HEK293 (cell line): ENCODE measurements around the gene HS3ST4.
"Not testable (repeated sequence)": the region's sequence is repeated elsewhere in the genome, so short reads cannot be mapped to it uniquely, and the experiment has no call there.

Source experiments
- CTCF ChIA-PET: fragments of 350-600 bp; formaldehyde crosslinking; extraction: SDS; loops from one replicate; lab custom pipeline; 2021; ENCODE audit warnings: antibody characterized with exemption; lab: Yijun Ruan, JAX
- POLR2A ChIA-PET: fragments of 300-600 bp; formaldehyde crosslinking; extraction: SDS; loops from one replicate; lab custom pipeline; 2020; ENCODE audit warnings: antibody characterized with exemption, inconsistent platforms; lab: Yijun Ruan, JAX
- H3K27ac ChIP-seq: fragments of 200-500 bp; sonication (Bioruptor generic); 2 replicates; pipeline ENCODE4 v1.5.1; 2014; ENCODE audit warnings: low read depth, low read length, control low read depth, inconsistent platforms; ENCODE audit errors: extremely low read depth
- H3K36me3 ChIP-seq, 2 experiments: fragments of 200-500 bp in 1 of 2; sonication (Bioruptor generic) in 1 of 2; 1 replicate in 1 of 2; 2 replicates in 1 of 2; pipeline ENCODE4 v1.5.1; 2014 to 2017; ENCODE audit warnings: inconsistent platforms in 2 of 2, low read length in 2 of 2; ENCODE audit not compliant: control insufficient read depth in 2 of 2, insufficient read depth in 1 of 2
- H3K4me1 ChIP-seq: fragments of 200-500 bp; sonication (Bioruptor generic); 2 replicates; pipeline ENCODE4 v1.5.1; 2014; ENCODE audit warnings: mild to moderate bottlenecking, low read length, inconsistent platforms; ENCODE audit not compliant: control insufficient read depth, insufficient read depth
- H3K4me3 ChIP-seq: 2 replicates; pipeline ENCODE4 v1.5.1; 2011; ENCODE audit warnings: low read depth, mild to moderate bottlenecking, control low read depth, low read length, moderate library complexity
- H3K9me3 ChIP-seq: fragments of 200-500 bp; sonication (Bioruptor generic); 2 replicates; pipeline ENCODE4 v1.5.1; 2014; ENCODE audit warnings: low read depth, low read length, inconsistent platforms; ENCODE audit not compliant: control insufficient read depth, insufficient read depth
- KLF8 ChIP-seq: fragments of 450-650 bp; formaldehyde crosslinking; IDR thresholded peaks from 2 replicates; pipeline ENCODE4 v1.5.1; 2016; ENCODE audit warnings: missing biosample characterization, missing genetic modification characterization
- YY1 ChIP-seq: fragments of 450-650 bp; formaldehyde crosslinking; IDR thresholded peaks from 2 replicates; pipeline ENCODE4 v1.5.1; 2018; ENCODE audit warnings: missing biosample characterization, missing genetic modification characterization
- ZNF585B ChIP-seq: fragments of 450-650 bp; formaldehyde crosslinking; IDR thresholded peaks from 2 replicates; pipeline ENCODE4 v1.5.1; 2016; ENCODE audit warnings: missing biosample characterization, missing genetic modification characterization
- ZNF837 ChIP-seq: fragments of 450-650 bp; formaldehyde crosslinking; IDR thresholded peaks from 2 replicates; pipeline ENCODE4 v1.5.1; 2016; ENCODE audit warnings: missing biosample characterization, missing genetic modification characterization
- TF ChIP-seq, protein P1 (sequence below): fragments of 450-650 bp; formaldehyde crosslinking; IDR thresholded peaks from 2 replicates; pipeline ENCODE4 v1.5.1; 2016; ENCODE audit warnings: missing biosample characterization, missing genetic modification characterization
- TF ChIP-seq, protein P2 (sequence below): fragments of 450-650 bp; formaldehyde crosslinking; IDR thresholded peaks from 2 replicates; pipeline ENCODE4 v1.5.1; 2016; ENCODE audit warnings: missing biosample characterization, missing genetic modification characterization
- TF ChIP-seq, protein P3 (sequence below): fragments of 450-650 bp; formaldehyde crosslinking; IDR thresholded peaks from 2 replicates; pipeline ENCODE4 v1.5.1; 2016; ENCODE audit warnings: missing biosample characterization, missing genetic modification characterization
- TF ChIP-seq, protein P4 (sequence below): fragments of 450-650 bp; formaldehyde crosslinking; IDR thresholded peaks from 2 replicates; pipeline ENCODE4 v1.5.1; 2017; ENCODE audit warnings: missing biosample characterization, missing genetic modification characterization
- TF ChIP-seq, protein P5 (sequence below): fragments of 450-650 bp; formaldehyde crosslinking; IDR thresholded peaks from 2 replicates; pipeline ENCODE4 v1.5.1; 2016; ENCODE audit warnings: missing biosample characterization, missing genetic modification characterization, borderline replicate concordance

HS3ST4 gene

DNA sequence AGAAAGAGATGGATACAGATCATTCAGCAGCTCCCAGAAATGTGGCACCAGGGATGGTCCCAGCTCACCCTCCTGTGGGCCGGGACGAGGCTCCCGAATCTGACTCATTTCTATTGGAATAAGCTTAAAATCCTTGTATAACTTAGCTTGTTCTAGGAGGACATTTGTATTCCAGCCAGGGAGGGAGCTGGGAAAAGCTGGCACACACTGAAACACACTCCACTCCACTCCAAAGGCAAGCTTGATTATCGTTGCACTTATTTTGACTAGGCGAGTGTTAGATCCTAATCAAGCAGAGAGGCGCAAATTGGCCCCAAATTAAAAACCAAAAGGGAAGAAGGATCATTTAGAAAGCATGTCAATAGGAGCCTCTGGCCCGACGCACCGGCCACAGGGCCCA is 339.5 kb downstream of the HS3ST4 start (continued):
- TF ChIP-seq, protein P1, sequence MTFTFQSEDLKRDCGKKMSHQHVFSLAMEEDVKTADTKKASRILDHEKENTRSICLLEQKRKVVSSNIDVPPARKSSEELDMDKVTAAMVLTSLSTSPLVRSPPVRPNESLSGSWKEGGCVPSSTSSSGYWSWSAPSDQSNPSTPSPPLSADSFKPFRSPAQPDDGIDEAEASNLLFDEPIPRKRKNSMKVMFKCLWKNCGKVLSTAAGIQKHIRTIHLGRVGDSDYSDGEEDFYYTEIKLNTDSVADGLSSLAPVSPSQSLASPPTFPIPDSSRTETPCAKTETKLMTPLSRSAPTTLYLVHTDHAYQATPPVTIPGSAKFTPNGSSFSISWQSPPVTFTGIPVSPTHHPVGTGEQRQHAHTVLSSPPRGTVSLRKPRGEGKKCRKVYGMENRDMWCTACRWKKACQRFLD, result no peak
- TF ChIP-seq, protein P2, sequence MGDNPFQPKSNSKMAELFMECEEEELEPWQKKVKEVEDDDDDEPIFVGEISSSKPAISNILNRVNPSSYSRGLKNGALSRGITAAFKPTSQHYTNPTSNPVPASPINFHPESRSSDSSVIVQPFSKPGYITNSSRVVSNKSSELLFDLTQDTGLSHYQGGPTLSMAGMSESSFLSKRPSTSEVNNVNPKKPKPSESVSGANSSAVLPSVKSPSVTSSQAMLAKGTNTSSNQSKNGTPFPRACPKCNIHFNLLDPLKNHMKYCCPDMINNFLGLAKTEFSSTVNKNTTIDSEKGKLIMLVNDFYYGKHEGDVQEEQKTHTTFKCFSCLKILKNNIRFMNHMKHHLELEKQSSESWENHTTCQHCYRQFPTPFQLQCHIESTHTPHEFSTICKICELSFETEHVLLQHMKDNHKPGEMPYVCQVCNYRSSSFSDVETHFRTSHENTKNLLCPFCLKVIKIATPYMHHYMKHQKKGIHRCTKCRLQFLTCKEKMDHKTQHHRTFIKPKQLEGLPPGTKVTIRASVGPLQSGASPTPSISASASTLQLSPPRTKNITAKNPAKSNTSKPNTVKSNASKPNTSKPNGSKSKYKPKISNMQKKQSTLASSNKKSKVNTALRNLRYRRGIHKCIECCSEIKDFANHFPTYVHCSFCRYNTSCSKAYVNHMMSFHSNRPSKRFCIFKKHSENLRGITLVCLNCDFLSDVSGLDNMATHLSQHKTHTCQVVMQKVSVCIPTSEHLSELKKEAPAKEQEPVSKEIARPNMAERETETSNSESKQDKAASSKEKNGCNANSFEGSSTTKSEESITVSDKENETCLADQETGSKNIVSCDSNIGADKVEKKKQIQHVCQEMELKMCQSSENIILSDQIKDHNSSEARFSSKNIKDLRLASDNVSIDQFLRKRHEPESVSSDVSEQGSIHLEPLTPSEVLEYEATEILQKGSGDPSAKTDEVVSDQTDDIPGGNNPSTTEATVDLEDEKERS (tag by site-specific recombination), result no peak

DNA sequence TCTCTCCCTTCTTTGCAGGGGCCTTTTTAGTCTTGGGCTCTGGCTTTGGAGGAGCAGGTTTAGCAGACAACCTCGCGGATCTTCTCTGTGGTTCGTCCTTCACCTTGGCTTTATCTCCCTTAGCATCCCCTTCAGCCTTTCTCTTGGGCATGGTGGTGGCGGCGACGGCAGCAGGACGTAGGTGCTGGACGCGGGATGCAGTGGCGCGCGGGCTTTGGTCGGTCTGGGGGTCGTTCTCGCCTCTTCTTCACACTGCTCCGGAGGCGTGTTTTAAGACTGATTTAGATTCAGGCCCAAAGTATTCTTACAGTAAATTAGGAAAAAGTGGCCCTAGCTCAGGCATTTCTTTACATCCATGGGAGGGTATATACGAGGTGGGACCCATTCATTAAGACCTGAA is 340.9 kb downstream of the HS3ST4 start:
- H3K9me3 ChIP-seq, H3K4me3 ChIP-seq, H3K36me3 ChIP-seq, POLR2A ChIA-PET, H3K27ac ChIP-seq, H3K4me1 ChIP-seq, CTCF ChIA-PET: not testable (repeated sequence)

DNA sequence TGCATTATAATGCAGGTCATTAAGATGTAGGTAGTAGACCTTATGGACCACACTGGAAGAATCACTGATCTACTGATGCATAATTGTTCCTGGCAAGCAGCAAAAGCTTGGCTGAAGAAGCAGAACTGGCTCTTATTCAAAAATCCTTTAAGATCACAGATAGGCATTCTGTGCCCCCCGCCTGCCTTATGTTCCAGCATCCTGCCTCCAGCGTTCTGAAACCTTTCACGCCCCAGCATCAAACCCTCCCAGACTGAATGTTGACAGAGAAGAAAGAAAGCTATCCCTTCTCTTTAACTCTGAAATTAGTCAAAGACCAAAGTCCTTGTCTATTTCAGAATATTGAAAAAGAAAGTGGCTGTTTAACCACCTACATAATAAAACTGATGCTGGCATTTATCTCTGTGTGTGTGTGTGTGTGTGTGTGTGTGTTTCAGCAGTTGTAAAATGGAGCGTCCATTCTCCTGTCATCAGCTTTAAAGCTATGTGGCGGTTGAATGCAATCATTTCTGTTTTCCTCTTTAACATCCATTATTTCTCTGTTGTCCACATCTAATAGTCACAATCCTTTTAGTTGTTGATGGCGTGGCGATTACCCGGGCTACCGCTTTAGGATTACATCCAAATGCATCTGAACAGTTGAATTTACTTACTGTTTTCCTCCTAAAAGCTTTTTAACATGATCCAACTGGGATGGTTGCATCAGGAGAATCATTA is 350.4 kb downstream of the HS3ST4 start:
- H3K9me3 ChIP-seq, result no peaks in the 10 kb centered on the region
- ChIA-PET POLR2A (no interaction called here), CTCF (no interaction called here)
- TF ChIP-seq, protein P3, sequence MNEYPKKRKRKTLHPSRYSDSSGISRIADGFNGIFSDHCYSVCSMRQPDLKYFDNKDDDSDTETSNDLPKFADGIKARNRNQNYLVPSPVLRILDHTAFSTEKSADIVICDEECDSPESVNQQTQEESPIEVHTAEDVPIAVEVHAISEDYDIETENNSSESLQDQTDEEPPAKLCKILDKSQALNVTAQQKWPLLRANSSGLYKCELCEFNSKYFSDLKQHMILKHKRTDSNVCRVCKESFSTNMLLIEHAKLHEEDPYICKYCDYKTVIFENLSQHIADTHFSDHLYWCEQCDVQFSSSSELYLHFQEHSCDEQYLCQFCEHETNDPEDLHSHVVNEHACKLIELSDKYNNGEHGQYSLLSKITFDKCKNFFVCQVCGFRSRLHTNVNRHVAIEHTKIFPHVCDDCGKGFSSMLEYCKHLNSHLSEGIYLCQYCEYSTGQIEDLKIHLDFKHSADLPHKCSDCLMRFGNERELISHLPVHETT, result no peak
- TF ChIP-seq KLF8 (tag by site-specific recombination) (no peak), ZNF837 (tag by site-specific recombination) (no peak), ZNF585B (tag by site-specific recombination) (no peak)
- no peaks in the 10 kb centered on the region for H3K4me1 ChIP-seq
- H3K36me3 ChIP-seq, result no peaks in the 10 kb centered on the region
- no peak overlapping the region for H3K27ac ChIP-seq
- H3K4me3 ChIP-seq, result no peak overlapping the region

DNA sequence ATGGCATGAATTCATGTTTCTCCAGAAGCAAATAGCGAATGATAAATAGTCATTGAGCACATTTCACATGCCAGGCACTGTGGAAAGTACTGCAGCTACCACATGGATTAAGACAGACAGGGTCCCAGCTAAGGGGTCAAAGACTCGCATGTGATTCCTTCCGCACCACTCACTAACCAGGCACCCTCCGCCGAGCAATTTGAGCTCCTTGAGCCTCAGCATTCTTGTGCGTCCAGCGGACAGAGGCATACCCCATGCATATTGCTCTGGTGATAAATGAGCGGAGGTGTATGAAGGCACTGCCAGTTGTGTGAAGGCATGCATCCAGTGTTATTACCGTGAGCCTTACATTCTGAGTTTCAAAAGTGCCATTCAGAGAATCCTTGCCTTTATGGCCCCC is 358.7 kb downstream of the HS3ST4 start:
- Histone ChIP-seq H3K36me3 (no peaks in the 10 kb centered on the region), H3K27ac (no peak overlapping the region), H3K4me1 (no peaks in the 10 kb centered on the region), H3K4me3 (no peak overlapping the region), H3K9me3 (no peaks in the 10 kb centered on the region)
- no peak for TF ChIP-seq YY1 (tag by site-specific recombination)
- TF ChIP-seq, protein P4, sequence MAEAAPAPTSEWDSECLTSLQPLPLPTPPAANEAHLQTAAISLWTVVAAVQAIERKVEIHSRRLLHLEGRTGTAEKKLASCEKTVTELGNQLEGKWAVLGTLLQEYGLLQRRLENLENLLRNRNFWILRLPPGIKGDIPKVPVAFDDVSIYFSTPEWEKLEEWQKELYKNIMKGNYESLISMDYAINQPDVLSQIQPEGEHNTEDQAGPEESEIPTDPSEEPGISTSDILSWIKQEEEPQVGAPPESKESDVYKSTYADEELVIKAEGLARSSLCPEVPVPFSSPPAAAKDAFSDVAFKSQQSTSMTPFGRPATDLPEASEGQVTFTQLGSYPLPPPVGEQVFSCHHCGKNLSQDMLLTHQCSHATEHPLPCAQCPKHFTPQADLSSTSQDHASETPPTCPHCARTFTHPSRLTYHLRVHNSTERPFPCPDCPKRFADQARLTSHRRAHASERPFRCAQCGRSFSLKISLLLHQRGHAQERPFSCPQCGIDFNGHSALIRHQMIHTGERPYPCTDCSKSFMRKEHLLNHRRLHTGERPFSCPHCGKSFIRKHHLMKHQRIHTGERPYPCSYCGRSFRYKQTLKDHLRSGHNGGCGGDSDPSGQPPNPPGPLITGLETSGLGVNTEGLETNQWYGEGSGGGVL (tag by site-specific recombination), result no peak
- TF ChIP-seq, protein P5, sequence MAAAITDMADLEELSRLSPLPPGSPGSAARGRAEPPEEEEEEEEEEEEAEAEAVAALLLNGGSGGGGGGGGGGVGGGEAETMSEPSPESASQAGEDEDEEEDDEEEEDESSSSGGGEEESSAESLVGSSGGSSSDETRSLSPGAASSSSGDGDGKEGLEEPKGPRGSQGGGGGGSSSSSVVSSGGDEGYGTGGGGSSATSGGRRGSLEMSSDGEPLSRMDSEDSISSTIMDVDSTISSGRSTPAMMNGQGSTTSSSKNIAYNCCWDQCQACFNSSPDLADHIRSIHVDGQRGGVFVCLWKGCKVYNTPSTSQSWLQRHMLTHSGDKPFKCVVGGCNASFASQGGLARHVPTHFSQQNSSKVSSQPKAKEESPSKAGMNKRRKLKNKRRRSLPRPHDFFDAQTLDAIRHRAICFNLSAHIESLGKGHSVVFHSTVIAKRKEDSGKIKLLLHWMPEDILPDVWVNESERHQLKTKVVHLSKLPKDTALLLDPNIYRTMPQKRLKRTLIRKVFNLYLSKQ, result no peak
- CTCF ChIA-PET, result no interaction called here
- POLR2A ChIA-PET, result no interaction called here
